ENCODE results near the gene ADAMTS9.

Gene ADAMTS9

DNA sequence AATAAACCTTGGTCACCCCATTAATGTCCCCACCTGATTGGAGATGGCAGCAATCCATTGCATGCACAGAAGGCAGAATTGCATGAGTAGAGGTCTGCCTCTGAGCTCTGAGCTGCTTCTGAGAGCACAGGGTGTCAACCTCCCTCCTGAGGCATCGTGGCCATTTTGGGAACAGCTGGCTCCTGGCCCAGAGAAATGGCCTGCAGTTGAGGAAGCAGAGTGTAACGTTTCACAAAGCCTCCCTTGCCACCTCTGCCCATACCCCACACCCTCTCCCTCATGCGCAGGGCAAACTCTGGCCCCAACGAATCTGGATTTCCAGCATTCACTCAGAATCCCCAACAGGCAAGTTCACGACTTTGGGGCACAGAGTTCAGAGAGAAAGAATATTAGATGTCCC is 198.9 kb downstream of the ADAMTS9 start:
- whole genome bisulfite sequencing, 2 donors (ENCODE audit: extremely low coverage in 2 of 2, insufficient read length in 2 of 2, insufficient replicate concordance in 1 of 2), result no CpG with 5 or more reads among the region's 5 CpGs
- DNase-seq (ENCODE audit: low spot score), result no peak
- H3K4ac ChIP-seq (ENCODE audit: low read length), result no peak overlapping the region
- no peak overlapping the region for H2BK120ac ChIP-seq (ENCODE audit: low read depth, low read length)
- no peak overlapping the region for H3K9ac ChIP-seq (ENCODE audit: low read depth, low read length, poor library complexity)
- no peaks in the 10 kb centered on the region for H3K36me3 ChIP-seq (replicated peaks in 1 of 2; ENCODE audit: control insufficient read depth in 2 of 2, insufficient read depth in 2 of 2, low read length in 2 of 2)
- peak overlapping the region in 1 of 2 donors; percentile 21 for H3K4me3 ChIP-seq (ENCODE audit: low read length in 2 of 2)
- peaks cover 18 to 19% of the 10 kb centered on the region in 2 donors for H3K4me1 ChIP-seq (ENCODE audit: control insufficient read depth in 2 of 2, insufficient read depth in 1 of 2, low read depth in 1 of 2, low read length in 2 of 2)
- H3K79me1 ChIP-seq (ENCODE audit: low read depth, low read length), result no peaks in the 10 kb centered on the region
- H2AK5ac ChIP-seq (ENCODE audit: low read depth, low read length), result peak overlapping the region; percentile 83
- H2BK15ac ChIP-seq (ENCODE audit: low read length), result peak overlapping the region; percentile 16
- H3K4me2 ChIP-seq (ENCODE audit: insufficient read depth, low read length, poor library complexity, severe bottlenecking), result peak overlapping the region; percentile 35
- peak overlapping the region; percentile 28 for H3K27ac ChIP-seq (replicated peaks; ENCODE audit: low read length)
- H3K18ac ChIP-seq (ENCODE audit: low read length), result peak overlapping the region; percentile 73
- H3K27me3 ChIP-seq (ENCODE audit: control insufficient read depth in 3 of 3, insufficient read depth in 3 of 3, low read depth in 1 of 3, low read length in 3 of 3), result peaks cover 0 to 2% (median 0%) of the 10 kb centered on the region in 3 experiments
- peak overlapping the region; percentile 88 for H2AFZ ChIP-seq (ENCODE audit: low read length)
- no peak overlapping the region for H4K8ac ChIP-seq (ENCODE audit: low read depth, low read length)
- no peaks in the 10 kb centered on the region for H3K9me3 ChIP-seq (replicated peaks in 1 of 2; ENCODE audit: control insufficient read depth in 2 of 2, insufficient read depth in 1 of 2, low read depth in 1 of 2, low read length in 2 of 2)
- H2BK12ac ChIP-seq (ENCODE audit: low read length), result peak overlapping the region; percentile 47
- H4K91ac ChIP-seq (ENCODE audit: low read depth, low read length, poor library complexity), result no peak overlapping the region
- peak overlapping the region; percentile 14 for H3K14ac ChIP-seq (ENCODE audit: low read length)
- H2BK5ac ChIP-seq (ENCODE audit: low read length), result no peak overlapping the region
- H3K23ac ChIP-seq (ENCODE audit: low read depth, low read length, poor library complexity), result no peak overlapping the region

DNA sequence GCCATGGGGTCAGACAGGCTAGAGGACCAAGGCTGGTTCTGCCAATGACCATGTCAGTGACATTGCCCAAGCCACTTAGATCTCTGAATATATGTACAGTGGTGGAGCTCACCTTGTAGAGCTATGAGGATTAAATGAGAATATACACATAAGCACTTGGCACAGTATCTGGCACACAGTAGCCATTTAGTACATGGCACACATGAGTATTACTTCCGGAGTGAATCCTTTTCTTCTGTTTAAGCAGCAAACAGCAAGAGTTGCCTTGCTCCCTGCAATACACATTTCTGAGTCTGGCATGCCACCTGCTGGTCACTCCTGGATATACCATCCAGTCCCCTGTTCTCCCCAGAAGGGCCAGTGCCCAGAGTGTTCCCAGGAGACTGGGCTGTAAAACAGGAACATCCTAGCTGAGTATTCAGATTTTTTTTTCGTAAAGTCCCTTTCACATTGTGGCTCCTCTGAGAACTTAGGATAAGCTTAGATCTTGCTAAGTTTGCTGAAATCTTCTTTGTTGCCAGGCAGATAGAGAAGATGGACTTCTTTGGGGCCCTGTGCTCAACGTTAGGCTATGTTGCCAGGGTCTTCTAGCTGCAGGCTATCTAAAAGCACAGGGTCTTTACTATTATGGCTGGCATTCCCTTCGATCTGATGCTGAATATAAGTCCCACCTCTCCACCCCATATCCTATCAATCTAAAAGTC is 203.4 kb downstream of the ADAMTS9 start:
- H3K36me3 ChIP-seq (replicated peaks in 1 of 2; ENCODE audit: control insufficient read depth in 2 of 2, insufficient read depth in 2 of 2, low read length in 2 of 2), result no peaks in the 10 kb centered on the region
- H4K91ac ChIP-seq (ENCODE audit: low read depth, low read length, poor library complexity), result no peak overlapping the region
- H3K4ac ChIP-seq (ENCODE audit: low read length), result no peak overlapping the region
- H2BK5ac ChIP-seq (ENCODE audit: low read length), result no peak overlapping the region
- H2AFZ ChIP-seq (ENCODE audit: low read length), result peak overlapping the region; percentile 57
- no peak overlapping the region for H2AK5ac ChIP-seq (ENCODE audit: low read depth, low read length)
- H3K14ac ChIP-seq (ENCODE audit: low read length), result no peak overlapping the region
- H3K27ac ChIP-seq (replicated peaks; ENCODE audit: low read length), result no peak overlapping the region
- no peaks in the 10 kb centered on the region for H3K27me3 ChIP-seq (ENCODE audit: control insufficient read depth in 3 of 3, insufficient read depth in 3 of 3, low read depth in 1 of 3, low read length in 3 of 3)
- H3K4me3 ChIP-seq (ENCODE audit: low read length in 2 of 2), result no peak overlapping the region
- H2BK12ac ChIP-seq (ENCODE audit: low read length), result no peak overlapping the region
- no peak overlapping the region for H4K8ac ChIP-seq (ENCODE audit: low read depth, low read length)
- H3K4me2 ChIP-seq (ENCODE audit: insufficient read depth, low read length, poor library complexity, severe bottlenecking), result no peak overlapping the region
- WGBS, 2 donors (ENCODE audit: extremely low coverage in 2 of 2, insufficient read length in 2 of 2, insufficient replicate concordance in 1 of 2), result no CpG with 5 or more reads among the region's 4 CpGs
- no peak overlapping the region for H3K18ac ChIP-seq (ENCODE audit: low read length)
- peak; percentile 78 for DNase-seq (ENCODE audit: low spot score)
- H3K4me1 ChIP-seq (ENCODE audit: control insufficient read depth in 2 of 2, insufficient read depth in 1 of 2, low read depth in 1 of 2, low read length in 2 of 2), result peaks cover 6 to 11% of the 10 kb centered on the region in 2 donors
- no peaks in the 10 kb centered on the region for H3K79me1 ChIP-seq (ENCODE audit: low read depth, low read length)
- no peak overlapping the region for H2BK120ac ChIP-seq (ENCODE audit: low read depth, low read length)
- no peak overlapping the region for H3K23ac ChIP-seq (ENCODE audit: low read depth, low read length, poor library complexity)
- no peak overlapping the region for H3K9ac ChIP-seq (ENCODE audit: low read depth, low read length, poor library complexity)
- H3K9me3 ChIP-seq (replicated peaks in 1 of 2; ENCODE audit: control insufficient read depth in 2 of 2, insufficient read depth in 1 of 2, low read depth in 1 of 2, low read length in 2 of 2), result no peaks in the 10 kb centered on the region
- H2BK15ac ChIP-seq (ENCODE audit: low read length), result no peak overlapping the region

DNA sequence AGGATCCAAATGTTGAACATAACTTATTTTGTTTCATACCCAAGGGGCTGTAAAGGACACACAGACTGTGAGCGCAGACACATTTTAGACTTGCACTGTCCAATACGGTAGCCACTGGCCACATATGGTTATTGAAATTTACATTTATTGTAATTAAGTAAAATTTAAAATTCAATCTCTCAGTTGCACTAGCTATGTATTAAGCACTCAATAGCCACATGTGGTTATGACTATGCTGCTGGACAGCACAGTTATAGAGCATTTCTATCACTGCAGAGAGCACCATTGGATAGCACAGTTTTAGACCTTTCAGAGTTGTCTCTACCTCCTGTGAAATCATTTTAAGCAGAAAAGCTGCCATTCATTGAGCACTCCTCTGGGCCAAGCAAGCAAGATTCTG is 204.3 kb downstream of the ADAMTS9 start:
- Histone ChIP-seq H2AK5ac (ENCODE audit: low read depth, low read length) (no peak overlapping the region), H3K4me1 (ENCODE audit: control insufficient read depth in 2 of 2, insufficient read depth in 1 of 2, low read depth in 1 of 2, low read length in 2 of 2) (peaks cover 1 to 4% of the 10 kb centered on the region in 2 donors), H2BK12ac (ENCODE audit: low read length) (no peak overlapping the region), H3K18ac (ENCODE audit: low read length) (no peak overlapping the region), H3K9me3 (replicated peaks in 1 of 2; ENCODE audit: control insufficient read depth in 2 of 2, insufficient read depth in 1 of 2, low read depth in 1 of 2, low read length in 2 of 2) (no peaks in the 10 kb centered on the region), H3K4me3 (ENCODE audit: low read length in 2 of 2) (no peak overlapping the region), H2BK5ac (ENCODE audit: low read length) (no peak overlapping the region), H3K14ac (ENCODE audit: low read length) (no peak overlapping the region), H2AFZ (ENCODE audit: low read length) (peak overlapping the region; percentile 50), H3K9ac (ENCODE audit: low read depth, low read length, poor library complexity) (no peak overlapping the region), H3K27me3 (ENCODE audit: control insufficient read depth in 3 of 3, insufficient read depth in 3 of 3, low read depth in 1 of 3, low read length in 3 of 3) (no peaks in the 10 kb centered on the region), H3K4me2 (ENCODE audit: insufficient read depth, low read length, poor library complexity, severe bottlenecking) (no peak overlapping the region), H3K4ac (ENCODE audit: low read length) (no peak overlapping the region), H4K8ac (ENCODE audit: low read depth, low read length) (no peak overlapping the region), H2BK15ac (ENCODE audit: low read length) (no peak overlapping the region), H3K23ac (ENCODE audit: low read depth, low read length, poor library complexity) (no peak overlapping the region), H3K27ac (replicated peaks; ENCODE audit: low read length) (no peak overlapping the region), H2BK120ac (ENCODE audit: low read depth, low read length) (no peak overlapping the region), H4K91ac (ENCODE audit: low read depth, low read length, poor library complexity) (no peak overlapping the region), H3K36me3 (replicated peaks in 1 of 2; ENCODE audit: control insufficient read depth in 2 of 2, insufficient read depth in 2 of 2, low read length in 2 of 2) (no peaks in the 10 kb centered on the region), H3K79me1 (ENCODE audit: low read depth, low read length) (no peaks in the 10 kb centered on the region)
- DNase-seq (ENCODE audit: low spot score), result no peak
- no CpG with 5 or more reads among the region's 2 CpGs for WGBS, 2 donors (ENCODE audit: extremely low coverage in 2 of 2, insufficient read length in 2 of 2, insufficient replicate concordance in 1 of 2)

DNA sequence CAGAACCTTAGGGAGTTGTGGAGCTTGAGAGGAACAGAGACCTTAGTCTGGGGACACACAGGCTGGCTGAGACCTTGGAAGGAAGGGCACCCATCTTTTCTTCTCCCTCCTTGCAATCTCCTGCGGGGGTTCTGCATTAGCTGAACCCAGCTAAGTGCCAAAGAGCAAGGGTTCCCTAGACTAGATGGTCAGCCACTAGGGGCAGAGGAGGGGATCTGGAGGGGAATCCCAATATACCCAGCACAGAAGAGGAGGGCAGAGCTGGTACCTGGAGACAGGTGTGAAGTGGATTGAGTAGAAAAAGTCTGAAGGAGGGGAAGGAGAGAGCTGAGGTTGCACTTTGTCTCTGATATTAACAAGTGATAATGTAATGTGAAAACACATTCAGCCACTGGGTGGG is 212.8 kb downstream of the ADAMTS9 start:
- Histone ChIP-seq H3K23ac (ENCODE audit: low read depth, low read length, poor library complexity) (no peak overlapping the region), H3K4me3 (ENCODE audit: low read length in 2 of 2) (no peak overlapping the region), H3K27ac (replicated peaks; ENCODE audit: low read length) (no peak overlapping the region), H4K8ac (ENCODE audit: low read depth, low read length) (no peak overlapping the region), H2AFZ (ENCODE audit: low read length) (no peak overlapping the region), H3K9me3 (replicated peaks in 1 of 2; ENCODE audit: control insufficient read depth in 2 of 2, insufficient read depth in 1 of 2, low read depth in 1 of 2, low read length in 2 of 2) (no peaks in the 10 kb centered on the region), H3K4me2 (ENCODE audit: insufficient read depth, low read length, poor library complexity, severe bottlenecking) (no peak overlapping the region), H3K36me3 (replicated peaks in 1 of 2; ENCODE audit: control insufficient read depth in 2 of 2, insufficient read depth in 2 of 2, low read length in 2 of 2) (no peaks in the 10 kb centered on the region), H3K4ac (ENCODE audit: low read length) (no peak overlapping the region), H3K27me3 (ENCODE audit: control insufficient read depth in 3 of 3, insufficient read depth in 3 of 3, low read depth in 1 of 3, low read length in 3 of 3) (no peaks in the 10 kb centered on the region), H2AK5ac (ENCODE audit: low read depth, low read length) (no peak overlapping the region), H3K14ac (ENCODE audit: low read length) (no peak overlapping the region), H3K4me1 (ENCODE audit: control insufficient read depth in 2 of 2, insufficient read depth in 1 of 2, low read depth in 1 of 2, low read length in 2 of 2) (peaks cover 0 to 2% of the 10 kb centered on the region in 2 donors), H2BK15ac (ENCODE audit: low read length) (no peak overlapping the region), H3K18ac (ENCODE audit: low read length) (no peak overlapping the region), H2BK5ac (ENCODE audit: low read length) (no peak overlapping the region), H2BK120ac (ENCODE audit: low read depth, low read length) (no peak overlapping the region), H4K91ac (ENCODE audit: low read depth, low read length, poor library complexity) (peak overlapping the region; percentile 2), H3K79me1 (ENCODE audit: low read depth, low read length) (no peaks in the 10 kb centered on the region), H2BK12ac (ENCODE audit: low read length) (no peak overlapping the region), H3K9ac (ENCODE audit: low read depth, low read length, poor library complexity) (no peak overlapping the region)
- WGBS, 2 donors (ENCODE audit: extremely low coverage in 2 of 2, insufficient read length in 2 of 2, insufficient replicate concordance in 1 of 2), result no CpG with 5 or more reads among the region's 1 CpG
- DNase-seq (ENCODE audit: low spot score), result no peak

Measured in neuronal stem cell (in vitro differentiated cells).